ENCODE data around the gene PIK3R6.

DNA sequence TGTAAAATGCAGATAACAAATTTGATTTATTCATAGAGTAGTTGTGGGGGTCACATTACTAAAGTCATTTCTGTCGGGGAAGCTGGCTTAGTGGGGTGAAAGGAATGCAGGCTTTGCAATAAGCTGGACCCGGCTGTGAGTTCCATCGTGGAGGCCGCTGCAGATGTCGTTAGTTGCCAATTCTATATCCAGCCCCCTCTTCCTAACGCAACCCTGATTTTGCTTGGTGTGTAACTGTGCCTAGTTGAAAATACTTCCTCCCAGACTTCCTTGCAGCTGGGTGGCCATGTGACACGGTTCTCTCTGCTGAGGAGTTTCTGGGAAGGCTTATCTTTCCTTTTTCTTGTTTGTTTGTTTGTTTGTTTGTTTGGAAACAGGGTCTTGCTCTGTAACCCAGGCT lies 72.8 kb downstream of the PIK3R6 start:
- TF ChIP-seq POLR2A (IDR thresholded peaks at IDR 0.05) = no peak
- TF ChIP-seq, protein P1, sequence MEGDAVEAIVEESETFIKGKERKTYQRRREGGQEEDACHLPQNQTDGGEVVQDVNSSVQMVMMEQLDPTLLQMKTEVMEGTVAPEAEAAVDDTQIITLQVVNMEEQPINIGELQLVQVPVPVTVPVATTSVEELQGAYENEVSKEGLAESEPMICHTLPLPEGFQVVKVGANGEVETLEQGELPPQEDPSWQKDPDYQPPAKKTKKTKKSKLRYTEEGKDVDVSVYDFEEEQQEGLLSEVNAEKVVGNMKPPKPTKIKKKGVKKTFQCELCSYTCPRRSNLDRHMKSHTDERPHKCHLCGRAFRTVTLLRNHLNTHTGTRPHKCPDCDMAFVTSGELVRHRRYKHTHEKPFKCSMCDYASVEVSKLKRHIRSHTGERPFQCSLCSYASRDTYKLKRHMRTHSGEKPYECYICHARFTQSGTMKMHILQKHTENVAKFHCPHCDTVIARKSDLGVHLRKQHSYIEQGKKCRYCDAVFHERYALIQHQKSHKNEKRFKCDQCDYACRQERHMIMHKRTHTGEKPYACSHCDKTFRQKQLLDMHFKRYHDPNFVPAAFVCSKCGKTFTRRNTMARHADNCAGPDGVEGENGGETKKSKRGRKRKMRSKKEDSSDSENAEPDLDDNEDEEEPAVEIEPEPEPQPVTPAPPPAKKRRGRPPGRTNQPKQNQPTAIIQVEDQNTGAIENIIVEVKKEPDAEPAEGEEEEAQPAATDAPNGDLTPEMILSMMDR (IDR thresholded peaks at IDR 0.05) = no peak

All from testis (tissue), 2 donors.